Measurements from ENCODE around the gene NCSTN.

DNA sequence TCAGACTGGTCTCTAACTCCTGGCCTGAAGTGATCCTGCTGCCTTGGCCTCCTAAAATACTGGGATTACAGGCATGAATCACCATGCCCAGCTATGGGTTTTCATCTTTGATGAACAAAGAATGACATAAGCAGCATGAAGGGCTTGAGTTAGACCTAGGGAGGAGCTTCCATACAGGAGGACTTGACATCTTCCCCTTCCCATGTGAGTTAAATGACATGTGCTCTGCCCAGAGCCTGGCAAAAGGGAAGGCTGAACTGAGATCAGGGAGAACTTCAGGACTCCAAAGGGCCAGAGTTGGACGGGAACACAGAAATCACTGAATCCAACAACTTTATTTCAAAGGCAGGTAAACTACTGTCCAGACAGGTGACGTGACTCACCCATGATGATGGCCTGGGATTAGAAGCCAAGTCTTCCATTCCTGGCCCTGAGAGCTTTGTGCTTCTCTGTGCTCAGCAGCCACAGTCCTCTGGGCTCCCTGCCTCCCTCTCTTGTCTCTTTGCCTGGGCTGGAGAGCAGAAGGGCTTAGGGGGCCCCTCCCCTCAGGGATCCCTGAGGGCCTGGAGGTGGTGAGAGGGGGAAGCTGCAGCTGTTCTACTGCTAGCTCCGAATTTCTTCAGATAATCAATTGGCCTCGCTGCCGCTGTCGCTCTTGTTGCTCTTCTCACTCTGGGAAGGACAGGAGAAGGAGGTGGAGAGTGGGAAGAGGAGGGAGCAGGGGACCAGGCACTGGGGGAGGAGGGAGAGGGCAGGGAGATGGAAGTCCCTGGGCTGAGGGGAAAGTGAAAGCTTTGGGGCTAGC, 31.3 kb downstream of the NCSTN start:
- TF ChIP-seq, protein P1, sequence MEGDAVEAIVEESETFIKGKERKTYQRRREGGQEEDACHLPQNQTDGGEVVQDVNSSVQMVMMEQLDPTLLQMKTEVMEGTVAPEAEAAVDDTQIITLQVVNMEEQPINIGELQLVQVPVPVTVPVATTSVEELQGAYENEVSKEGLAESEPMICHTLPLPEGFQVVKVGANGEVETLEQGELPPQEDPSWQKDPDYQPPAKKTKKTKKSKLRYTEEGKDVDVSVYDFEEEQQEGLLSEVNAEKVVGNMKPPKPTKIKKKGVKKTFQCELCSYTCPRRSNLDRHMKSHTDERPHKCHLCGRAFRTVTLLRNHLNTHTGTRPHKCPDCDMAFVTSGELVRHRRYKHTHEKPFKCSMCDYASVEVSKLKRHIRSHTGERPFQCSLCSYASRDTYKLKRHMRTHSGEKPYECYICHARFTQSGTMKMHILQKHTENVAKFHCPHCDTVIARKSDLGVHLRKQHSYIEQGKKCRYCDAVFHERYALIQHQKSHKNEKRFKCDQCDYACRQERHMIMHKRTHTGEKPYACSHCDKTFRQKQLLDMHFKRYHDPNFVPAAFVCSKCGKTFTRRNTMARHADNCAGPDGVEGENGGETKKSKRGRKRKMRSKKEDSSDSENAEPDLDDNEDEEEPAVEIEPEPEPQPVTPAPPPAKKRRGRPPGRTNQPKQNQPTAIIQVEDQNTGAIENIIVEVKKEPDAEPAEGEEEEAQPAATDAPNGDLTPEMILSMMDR (IDR thresholded peaks at IDR 0.05) = no peak
- TF ChIP-seq POLR2AphosphoS5 (IDR thresholded peaks at IDR 0.05; ENCODE audit: low read depth, low read length) = no peak
- TF ChIP-seq TCF7L2 (IDR thresholded peaks at IDR 0.05; ENCODE audit: low read depth, low read length) = no peak

Measured in Panc1 (cell line).